ENCODE data around the gene GPR87. TPM values are rescaled to one million over a fixed set of nuclear protein-coding genes. Genes with fewer than 3 reads are reported as not detected.

GPR87 gene
- total and polyA plus RNA-seq, 2 experiments from 2014 or later: 7.0 to 11.0 TPM

DNA sequence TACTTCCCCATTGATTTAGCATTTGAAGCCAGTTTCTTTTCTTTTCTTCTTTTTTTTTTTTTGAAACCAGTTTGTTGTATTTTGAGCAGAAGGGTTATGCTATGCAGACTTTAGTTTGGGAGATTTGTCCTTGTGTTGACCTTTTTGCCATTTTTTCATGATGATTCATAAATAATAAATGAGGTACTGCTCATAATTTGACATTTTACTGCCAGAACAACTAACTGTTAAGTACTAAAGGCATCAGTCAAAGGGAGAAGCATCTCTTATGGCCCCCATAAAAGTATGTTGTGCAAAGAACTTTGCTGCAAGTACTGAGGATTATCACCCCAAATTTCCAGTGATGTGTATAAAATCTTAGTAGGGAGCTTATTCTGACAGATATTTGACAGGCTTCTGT is 1.7 kb upstream of the GPR87 start:
- Histone ChIP-seq H3K79me2 (no peaks in the 10 kb centered on the region), H2AFZ (no peak overlapping the region), H3K4me3 (no peak overlapping the region), H3K27ac (peak overlapping the region; percentile 35), H3K9me2 (replicated peaks; ENCODE audit: insufficient read depth) (no peaks in the 10 kb centered on the region), H3K27me3 (no peaks in the 10 kb centered on the region), H3K4me2 (no peak overlapping the region), H3K36me3 (replicated peaks; ENCODE audit: insufficient read depth, low read depth) (no peaks in the 10 kb centered on the region), H3K4me1 (ENCODE audit: insufficient read depth) (no peaks in the 10 kb centered on the region), H4K20me1 (ENCODE audit: insufficient read depth, poor library complexity, severe bottlenecking) (no peaks in the 10 kb centered on the region), H3K9me3 (ENCODE audit: low read depth) (no peaks in the 10 kb centered on the region)
- TF ChIP-seq EZH2 (IDR thresholded peaks at IDR 0.05; ENCODE audit: borderline replicate concordance) (no peak), EZH2phosphoT487 (IDR thresholded peaks at IDR 0.05; ENCODE audit: low read depth, severe bottlenecking, unreplicated experiment) (no peak), CTCF (IDR thresholded peaks at IDR 0.05; ENCODE audit: poor library complexity) (no peak)
- DNase-seq (ENCODE audit: low spot score): no peak

GRCh38 chr3:151315846-151316245 is 774 bp downstream of the GPR87 start:
- H3K27me3 ChIP-seq: no peaks in the 10 kb centered on the region
- no peak overlapping the region for H2AFZ ChIP-seq
- H3K27ac ChIP-seq: peak overlapping the region; percentile 73
- H3K9me2 ChIP-seq (replicated peaks; ENCODE audit: insufficient read depth): no peaks in the 10 kb centered on the region
- TF ChIP-seq CTCF (IDR thresholded peaks at IDR 0.05; ENCODE audit: poor library complexity) (no peak), EZH2phosphoT487 (IDR thresholded peaks at IDR 0.05; ENCODE audit: low read depth, severe bottlenecking, unreplicated experiment) (no peak), EZH2 (IDR thresholded peaks at IDR 0.05; ENCODE audit: borderline replicate concordance) (no peak)
- 93% methylated on average over 2 of the region's 2 CpGs for WGBS (ENCODE audit: low lambda C conversion rate, missing lambda C conversion rate)
- no peaks in the 10 kb centered on the region for H3K79me2 ChIP-seq
- DNase-seq (ENCODE audit: low spot score): no peak
- H3K4me3 ChIP-seq: no peak overlapping the region
- H3K4me2 ChIP-seq: peak overlapping the region; percentile 12
- H3K4me1 ChIP-seq (ENCODE audit: insufficient read depth): no peaks in the 10 kb centered on the region
- no peaks in the 10 kb centered on the region for H3K36me3 ChIP-seq (replicated peaks; ENCODE audit: insufficient read depth, low read depth)
- H3K9me3 ChIP-seq (ENCODE audit: low read depth): no peaks in the 10 kb centered on the region
- H4K20me1 ChIP-seq (ENCODE audit: insufficient read depth, poor library complexity, severe bottlenecking): no peaks in the 10 kb centered on the region

DNA sequence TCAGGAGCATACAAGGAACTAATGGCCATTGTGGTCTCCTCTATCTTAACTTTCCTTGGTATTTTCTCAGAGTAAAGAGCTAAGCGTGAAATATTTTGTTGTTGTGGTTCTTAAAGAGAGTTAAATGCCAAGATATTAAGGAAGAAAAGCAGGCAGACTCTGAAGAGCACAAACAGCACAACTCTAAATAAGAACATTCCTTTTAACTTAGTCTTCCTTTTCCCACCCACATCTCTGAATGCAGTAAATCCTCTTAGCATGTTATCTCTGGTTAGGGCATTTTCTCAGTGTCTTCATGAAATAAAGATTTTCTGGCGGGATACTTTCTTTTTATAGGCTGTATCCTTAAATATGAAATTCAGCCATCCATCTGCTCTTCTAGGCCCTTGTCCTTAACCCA is 1.5 kb downstream of the GPR87 start:
- Histone ChIP-seq H3K79me2 (no peaks in the 10 kb centered on the region), H3K9me2 (replicated peaks; ENCODE audit: insufficient read depth) (no peaks in the 10 kb centered on the region), H3K36me3 (replicated peaks; ENCODE audit: insufficient read depth, low read depth) (no peaks in the 10 kb centered on the region), H3K4me3 (no peak overlapping the region), H2AFZ (no peak overlapping the region), H4K20me1 (ENCODE audit: insufficient read depth, poor library complexity, severe bottlenecking) (no peaks in the 10 kb centered on the region), H3K27me3 (no peaks in the 10 kb centered on the region), H3K4me1 (ENCODE audit: insufficient read depth) (no peaks in the 10 kb centered on the region), H3K27ac (peak overlapping the region; percentile 73), H3K4me2 (peak overlapping the region; percentile 27), H3K9me3 (ENCODE audit: low read depth) (no peaks in the 10 kb centered on the region)
- 78% methylated on average over 2 of the region's 2 CpGs for WGBS (ENCODE audit: low lambda C conversion rate, missing lambda C conversion rate)
- no peak for TF ChIP-seq EZH2 (IDR thresholded peaks at IDR 0.05; ENCODE audit: borderline replicate concordance)
- TF ChIP-seq CTCF (IDR thresholded peaks at IDR 0.05; ENCODE audit: poor library complexity): no peak
- TF ChIP-seq EZH2phosphoT487 (IDR thresholded peaks at IDR 0.05; ENCODE audit: low read depth, severe bottlenecking, unreplicated experiment): no peak
- DNase-seq (ENCODE audit: low spot score): no peak

DNA sequence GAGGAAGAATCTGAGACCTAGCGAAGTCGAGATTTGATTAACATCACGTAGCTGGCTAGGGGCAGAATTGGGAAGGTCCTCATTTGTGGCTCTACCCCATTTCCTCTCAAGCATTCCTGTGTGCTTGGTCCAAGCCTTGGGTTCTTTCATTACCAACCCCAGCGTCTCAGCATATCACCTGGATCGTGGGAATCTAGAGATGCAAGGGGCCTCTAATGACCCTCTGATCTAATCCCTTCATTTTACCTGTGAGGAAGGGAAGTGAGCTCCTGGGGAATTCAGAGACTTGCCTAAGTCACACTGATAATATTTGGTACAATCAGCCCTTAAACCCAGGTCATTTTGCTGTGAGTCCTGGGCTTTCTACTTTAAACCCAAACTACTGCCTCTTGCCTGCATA is 2.0 kb downstream of the GPR87 start:
- Histone ChIP-seq H3K9me3 (ENCODE audit: low read depth) (no peaks in the 10 kb centered on the region), H3K79me2 (no peaks in the 10 kb centered on the region), H3K4me3 (no peak overlapping the region), H3K4me1 (ENCODE audit: insufficient read depth) (no peaks in the 10 kb centered on the region), H3K27me3 (no peaks in the 10 kb centered on the region), H3K36me3 (replicated peaks; ENCODE audit: insufficient read depth, low read depth) (no peaks in the 10 kb centered on the region), H4K20me1 (ENCODE audit: insufficient read depth, poor library complexity, severe bottlenecking) (no peaks in the 10 kb centered on the region), H2AFZ (no peak overlapping the region), H3K4me2 (peak overlapping the region; percentile 27), H3K27ac (peak overlapping the region; percentile 73), H3K9me2 (replicated peaks; ENCODE audit: insufficient read depth) (no peaks in the 10 kb centered on the region)
- no peak for DNase-seq (ENCODE audit: low spot score)
- WGBS (ENCODE audit: low lambda C conversion rate, missing lambda C conversion rate): 88% methylated on average over 5 of the region's 5 CpGs
- TF ChIP-seq EZH2phosphoT487 (IDR thresholded peaks at IDR 0.05; ENCODE audit: low read depth, severe bottlenecking, unreplicated experiment): no peak
- no peak for TF ChIP-seq CTCF (IDR thresholded peaks at IDR 0.05; ENCODE audit: poor library complexity)
- no peak for TF ChIP-seq EZH2 (IDR thresholded peaks at IDR 0.05; ENCODE audit: borderline replicate concordance)
